Fibroblast of pulmonary artery (primary cell): ENCODE results near the gene ULBP2.
"Not testable (repeated sequence)": the region's sequence is repeated elsewhere in the genome, so short reads cannot be mapped to it uniquely, and the experiment has no call there.

Experiments used
- DNase-seq: peaks from one replicate; pipeline ENCODE4 v3.0.0-alpha.2; 2010; ENCODE audit warnings: low read depth
- H3K4me3 ChIP-seq: replicated peaks from 2 replicates; pipeline ENCODE4 v1.5.1; 2011; ENCODE audit warnings: low read depth, mild to moderate bottlenecking, control low read depth, low read length, moderate library complexity
- TF ChIP-seq, protein P1 (sequence below): IDR thresholded peaks from 2 replicates; pipeline ENCODE4 v1.5.1; 2011; ENCODE audit warnings: mild to moderate bottlenecking, control low read depth, low read length, inconsistent platforms; ENCODE audit errors: missing control alignments

Gene ULBP2

DNA sequence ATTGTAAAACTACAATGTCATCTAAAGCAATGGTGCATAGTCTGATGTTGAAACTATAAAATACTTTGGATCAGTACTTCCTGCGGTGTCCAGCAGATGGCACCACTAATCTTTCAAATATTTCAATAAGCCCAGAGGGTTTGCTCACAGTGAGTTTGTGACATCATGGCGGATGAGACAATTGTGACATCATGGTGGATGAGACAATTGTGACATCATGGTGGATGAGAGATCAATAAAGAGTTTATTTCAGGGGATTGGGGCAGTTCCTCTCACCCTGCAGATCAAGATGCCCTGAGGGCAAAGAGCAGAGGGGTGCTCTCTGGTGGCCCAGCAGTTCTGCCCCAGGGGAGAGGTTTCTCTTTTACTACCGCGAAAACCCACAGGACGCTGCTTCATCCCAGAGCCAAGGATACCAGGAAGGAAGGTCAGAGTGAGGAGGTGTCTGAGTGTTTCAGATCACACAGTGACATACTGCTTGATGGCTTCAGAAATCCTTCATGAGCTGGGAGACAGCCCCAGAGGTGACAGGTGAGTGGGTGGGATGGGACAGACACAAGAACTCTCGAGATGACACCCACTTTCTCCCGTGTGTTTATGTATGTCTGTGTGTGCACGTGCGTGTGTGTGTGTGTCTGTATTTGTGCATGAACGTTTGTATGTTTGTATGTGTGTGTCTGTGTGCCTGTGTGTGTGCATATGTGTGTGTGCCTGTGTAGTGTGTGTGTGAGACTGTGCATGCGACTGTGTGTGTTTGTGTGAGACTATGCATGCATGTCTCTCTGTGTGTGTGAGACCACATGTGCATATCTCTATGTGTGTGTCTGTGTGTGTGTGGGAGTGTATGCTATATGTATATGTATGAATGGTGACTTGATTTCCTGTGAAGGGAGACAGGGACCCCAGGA is 7.3 kb upstream of the ULBP2 start:
- TF ChIP-seq, protein P1, sequence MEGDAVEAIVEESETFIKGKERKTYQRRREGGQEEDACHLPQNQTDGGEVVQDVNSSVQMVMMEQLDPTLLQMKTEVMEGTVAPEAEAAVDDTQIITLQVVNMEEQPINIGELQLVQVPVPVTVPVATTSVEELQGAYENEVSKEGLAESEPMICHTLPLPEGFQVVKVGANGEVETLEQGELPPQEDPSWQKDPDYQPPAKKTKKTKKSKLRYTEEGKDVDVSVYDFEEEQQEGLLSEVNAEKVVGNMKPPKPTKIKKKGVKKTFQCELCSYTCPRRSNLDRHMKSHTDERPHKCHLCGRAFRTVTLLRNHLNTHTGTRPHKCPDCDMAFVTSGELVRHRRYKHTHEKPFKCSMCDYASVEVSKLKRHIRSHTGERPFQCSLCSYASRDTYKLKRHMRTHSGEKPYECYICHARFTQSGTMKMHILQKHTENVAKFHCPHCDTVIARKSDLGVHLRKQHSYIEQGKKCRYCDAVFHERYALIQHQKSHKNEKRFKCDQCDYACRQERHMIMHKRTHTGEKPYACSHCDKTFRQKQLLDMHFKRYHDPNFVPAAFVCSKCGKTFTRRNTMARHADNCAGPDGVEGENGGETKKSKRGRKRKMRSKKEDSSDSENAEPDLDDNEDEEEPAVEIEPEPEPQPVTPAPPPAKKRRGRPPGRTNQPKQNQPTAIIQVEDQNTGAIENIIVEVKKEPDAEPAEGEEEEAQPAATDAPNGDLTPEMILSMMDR, result peak; percentile 67
- peak; percentile 84 for DNase-seq
- no peak overlapping the region for H3K4me3 ChIP-seq

DNA sequence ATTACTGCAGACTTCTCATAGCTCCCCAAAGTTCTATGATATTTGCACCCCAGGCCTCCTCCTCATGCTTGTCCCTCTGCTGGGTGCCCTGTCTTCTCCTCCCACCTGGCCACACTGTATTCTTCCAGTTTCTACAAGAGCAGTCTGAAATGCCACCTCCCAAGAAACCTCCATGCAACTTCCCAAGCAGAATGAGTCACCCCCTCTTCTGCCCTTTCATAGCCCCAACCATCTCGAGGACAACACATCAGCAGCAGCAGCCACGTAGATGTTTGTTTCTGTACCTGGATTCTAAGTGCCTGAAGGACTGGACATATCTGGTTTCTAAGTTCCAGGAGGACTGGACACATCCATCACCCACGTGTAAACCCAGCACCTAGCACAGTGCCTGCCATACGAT is 6.6 kb upstream of the ULBP2 start:
- H3K4me3 ChIP-seq, result no peak overlapping the region
- TF ChIP-seq, protein P1, result no peak
- DNase-seq, result no peak

DNA sequence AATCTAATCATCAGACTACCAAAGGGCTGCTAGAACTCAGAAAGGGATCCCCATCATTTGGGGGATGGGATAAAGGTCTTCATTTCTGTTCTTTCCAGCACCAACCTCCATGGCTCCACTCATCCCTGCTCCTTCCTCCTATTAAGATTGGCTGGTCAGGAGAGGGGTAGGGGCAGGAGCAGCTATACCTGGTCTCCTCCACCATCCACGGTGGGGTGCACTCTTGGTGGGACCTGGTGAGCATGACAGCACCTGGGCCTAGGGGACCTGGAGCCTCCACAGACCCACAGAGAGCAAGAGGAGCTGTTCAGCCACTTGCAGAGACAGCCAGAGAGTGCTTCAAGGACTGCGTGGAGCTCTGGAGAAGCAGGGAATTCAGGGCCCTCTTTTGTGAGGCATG is 6.1 kb upstream of the ULBP2 start:
- H3K4me3 ChIP-seq, result no peak overlapping the region
- TF ChIP-seq, protein P1, result no peak
- no peak for DNase-seq

DNA sequence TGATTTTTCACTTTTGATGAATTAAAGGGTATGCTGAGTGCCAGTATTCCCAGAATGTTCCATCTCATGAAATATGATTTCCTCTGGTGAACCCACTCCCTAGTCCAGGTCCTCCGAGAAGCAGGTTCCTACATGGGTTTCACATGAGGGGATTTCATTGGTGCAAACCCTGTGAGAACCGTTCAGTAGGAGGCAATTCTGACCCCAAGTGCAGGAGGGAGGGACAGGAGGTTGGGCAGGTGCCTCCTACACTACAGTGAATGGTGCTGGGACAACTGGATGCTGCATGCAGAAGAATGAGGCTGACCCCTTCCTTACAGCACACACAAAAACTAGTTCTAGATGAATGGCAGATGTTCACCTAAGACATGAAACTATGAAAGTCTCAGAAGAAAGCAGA is 5.1 kb upstream of the ULBP2 start:
- no peak for DNase-seq
- H3K4me3 ChIP-seq, result no peak overlapping the region
- TF ChIP-seq, protein P1, result no peak

DNA sequence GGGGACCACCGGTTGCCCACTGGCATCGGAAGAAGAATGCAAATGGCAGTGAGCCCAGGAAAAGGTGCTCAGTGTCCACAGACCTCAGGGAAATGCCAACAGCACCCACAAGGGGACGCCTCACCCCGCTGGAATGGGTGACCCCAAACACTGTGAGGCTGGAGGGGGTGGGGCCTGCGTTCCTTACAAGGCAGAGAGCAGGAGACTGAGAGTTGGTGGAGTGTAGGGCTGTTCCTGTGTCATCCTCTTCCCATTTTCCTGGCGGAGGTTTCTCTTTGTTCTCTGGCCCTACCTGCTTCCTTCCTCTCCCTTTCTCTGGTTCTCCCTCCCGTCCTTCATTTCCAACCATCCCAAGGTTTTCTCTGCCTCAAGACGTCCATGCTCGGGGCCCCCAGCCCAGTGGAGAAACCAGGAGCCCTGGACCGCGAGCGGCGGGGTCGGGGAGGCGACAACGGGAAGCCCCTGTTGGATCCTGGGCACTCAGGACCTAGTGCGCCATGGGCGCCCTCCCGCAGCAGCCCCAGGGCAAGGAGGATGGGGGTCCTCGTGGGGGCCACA is 3.7 kb upstream of the ULBP2 start:
- peak overlapping the region; percentile 54 for H3K4me3 ChIP-seq
- DNase-seq, result not testable (repeated sequence)

DNA sequence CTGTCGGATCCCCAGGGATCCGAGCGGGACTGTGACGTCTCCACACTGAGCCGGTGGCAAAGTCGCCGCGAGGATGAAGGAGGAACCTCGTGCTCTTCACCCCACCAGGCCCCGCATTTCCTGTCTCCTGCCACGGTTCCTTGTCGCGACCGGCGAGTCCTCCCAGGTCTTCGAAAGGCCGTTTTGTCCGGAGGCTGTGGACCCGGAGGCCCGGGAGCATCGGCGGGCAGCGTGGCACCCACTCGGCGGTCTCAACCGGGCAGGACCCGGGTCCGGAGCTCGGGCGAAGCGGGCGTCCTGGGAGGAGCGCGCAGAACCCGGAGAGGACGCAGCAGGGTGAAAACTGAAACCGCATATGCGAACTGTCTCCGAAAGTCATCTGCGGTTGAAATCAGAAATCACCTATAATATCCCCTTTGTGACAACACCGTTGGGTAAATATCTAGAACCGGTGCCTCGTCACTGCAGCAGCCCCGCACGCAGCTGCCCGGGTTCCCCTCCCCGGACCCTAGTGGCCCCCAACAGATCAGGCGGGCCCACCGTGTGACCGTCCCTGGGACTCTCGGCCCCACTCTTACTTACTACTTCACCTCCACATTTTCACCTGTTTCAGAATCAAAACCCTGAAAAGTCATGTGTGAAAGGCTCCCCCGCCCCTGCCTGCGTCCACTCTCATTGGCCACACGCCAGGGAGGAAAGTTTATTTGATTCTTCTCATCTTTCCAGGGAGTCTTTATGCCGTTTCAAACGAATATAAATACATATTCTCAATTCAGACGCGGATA is 3.1 kb upstream of the ULBP2 start:
- no peak for DNase-seq
- TF ChIP-seq, protein P1, result no peak
- peak overlapping the region; percentile 54 for H3K4me3 ChIP-seq

DNA sequence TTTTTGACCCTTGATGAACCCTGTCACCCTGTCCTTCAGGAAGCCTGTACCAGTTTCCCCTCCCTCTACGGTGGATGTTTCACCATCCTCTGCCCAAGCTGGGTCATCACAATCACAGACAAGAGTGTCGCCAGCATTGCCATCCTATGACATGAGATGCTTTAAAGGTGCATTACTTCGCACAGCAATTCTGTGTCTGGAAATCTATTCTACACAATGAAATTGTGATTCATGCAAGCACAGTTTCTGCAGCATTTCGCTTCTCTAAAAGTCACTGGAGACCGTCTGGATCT is 2.5 kb upstream of the ULBP2 start:
- TF ChIP-seq, protein P1, result no peak
- DNase-seq, result no peak
- H3K4me3 ChIP-seq, result no peak overlapping the region
